ENCODE data around the gene B4GALT2. TPM values are rescaled to one million over a fixed set of nuclear protein-coding genes. Genes with fewer than 3 reads are reported as not detected.

B4GALT2 gene
- total and polyA plus RNA-seq, 2 of the 8 experiments (the other 6 are each of a cell fraction or from before 2014, with no cell fraction given) = 56.5 to 121 TPM

GRCh38 chr1:43947874-43948437 lies 31.1 kb upstream of the B4GALT2 start (continued):
- TF ChIP-seq SIX5 (IDR thresholded peaks at IDR 0.05; ENCODE audit: low read depth, low read length) (no peak), BRCA1 (IDR thresholded peaks at IDR 0.05; ENCODE audit: low read depth, low read length) (no peak), NANOG (IDR thresholded peaks at IDR 0.05; ENCODE audit: insufficient read depth, low read depth, low read length, poor library complexity, severe bottlenecking) (no peak)
- TF ChIP-seq, protein P1, sequence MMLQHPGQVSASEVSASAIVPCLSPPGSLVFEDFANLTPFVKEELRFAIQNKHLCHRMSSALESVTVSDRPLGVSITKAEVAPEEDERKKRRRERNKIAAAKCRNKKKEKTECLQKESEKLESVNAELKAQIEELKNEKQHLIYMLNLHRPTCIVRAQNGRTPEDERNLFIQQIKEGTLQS (IDR thresholded peaks at IDR 0.05; ENCODE audit: insufficient read depth, low read depth, low read length) = no peak

All from H1 (cell line).